Calu3 (cell line): ENCODE measurements around the gene SLC35D1. TPM values are rescaled to one million over a fixed set of nuclear protein-coding genes. Genes with fewer than 3 reads are reported as not detected.

Experiments used
- BruUV-seq: library from RNA; stranded (reverse); fragments of 400-500 nt; replicated peaks from 2 replicates; lab custom pipeline; 2021; lab: Mats Ljungman, UMichigan
- CTCF ChIA-PET: fragments of 300-600 bp; sonication (Branson Sonifier 250); formaldehyde crosslinking; loops from one replicate; lab custom pipeline; 2022; ENCODE audit warnings: antibody characterized with exemption; lab: Charles Lee
- DNase-seq: peaks from one replicate; pipeline ENCODE4 v3.0.0; 2022
- H3K27ac Mint-ChIP-seq: one replicate; pipeline ENCODE4 v1.8.0; 2022; ENCODE audit warnings: mixed read lengths; ENCODE audit not compliant: unreplicated experiment
- H3K27me3 Mint-ChIP-seq: one replicate; pipeline ENCODE4 v1.8.0; 2022; ENCODE audit warnings: mixed read lengths; ENCODE audit not compliant: unreplicated experiment
- H3K36me3 Mint-ChIP-seq: one replicate; pipeline ENCODE4 v1.8.0; 2022; ENCODE audit warnings: mild to moderate bottlenecking, moderate library complexity, mixed read lengths; ENCODE audit not compliant: insufficient read depth, unreplicated experiment
- H3K4me1 Mint-ChIP-seq: one replicate; pipeline ENCODE4 v1.8.0; 2022; ENCODE audit warnings: mild to moderate bottlenecking, low read depth, mixed read lengths; ENCODE audit not compliant: unreplicated experiment
- H3K4me3 Mint-ChIP-seq: one replicate; pipeline ENCODE4 v1.8.0; 2022; ENCODE audit warnings: mild to moderate bottlenecking, low read depth, moderate library complexity, mixed read lengths; ENCODE audit not compliant: unreplicated experiment
- H3K9me3 Mint-ChIP-seq: one replicate; pipeline ENCODE4 v1.8.0; 2022; ENCODE audit warnings: low read depth, mixed read lengths; ENCODE audit not compliant: unreplicated experiment
- intact Hi-C: fragments of 100-400 bp; cut with micrococcal nuclease; formaldehyde crosslinking; loops from one replicate; pipeline ENCODE4 v1.10.0; 2022; ENCODE audit not compliant: unreplicated experiment
- total RNA-seq: library from RNA; stranded (reverse); gene quantifications from 2 replicates; pipeline ENCODE4 v1.2.3, GENCODE V29; 2022
- TF ChIP-seq, protein P1 (sequence below): fragments of 200-600 bp; IDR thresholded peaks from one replicate; pipeline ENCODE4 v1.8.0; 2022; ENCODE audit warnings: antibody characterized with exemption; ENCODE audit not compliant: unreplicated experiment

SLC35D1 gene
- total RNA-seq, 1 experiment from 2014 or later: 5.4 TPM

- Mint-ChIP-seq H3K9me3 (no peaks in the 10 kb centered on the region), H3K27ac (no peak overlapping the region), H3K27me3 (no peaks in the 10 kb centered on the region), H3K4me1 (peaks cover 8% of the 10 kb centered on the region), H3K4me3 (no peak overlapping the region), H3K36me3 (peaks cover 18% of the 10 kb centered on the region)
- DNase-seq: no peak
- TF ChIP-seq, protein P1, sequence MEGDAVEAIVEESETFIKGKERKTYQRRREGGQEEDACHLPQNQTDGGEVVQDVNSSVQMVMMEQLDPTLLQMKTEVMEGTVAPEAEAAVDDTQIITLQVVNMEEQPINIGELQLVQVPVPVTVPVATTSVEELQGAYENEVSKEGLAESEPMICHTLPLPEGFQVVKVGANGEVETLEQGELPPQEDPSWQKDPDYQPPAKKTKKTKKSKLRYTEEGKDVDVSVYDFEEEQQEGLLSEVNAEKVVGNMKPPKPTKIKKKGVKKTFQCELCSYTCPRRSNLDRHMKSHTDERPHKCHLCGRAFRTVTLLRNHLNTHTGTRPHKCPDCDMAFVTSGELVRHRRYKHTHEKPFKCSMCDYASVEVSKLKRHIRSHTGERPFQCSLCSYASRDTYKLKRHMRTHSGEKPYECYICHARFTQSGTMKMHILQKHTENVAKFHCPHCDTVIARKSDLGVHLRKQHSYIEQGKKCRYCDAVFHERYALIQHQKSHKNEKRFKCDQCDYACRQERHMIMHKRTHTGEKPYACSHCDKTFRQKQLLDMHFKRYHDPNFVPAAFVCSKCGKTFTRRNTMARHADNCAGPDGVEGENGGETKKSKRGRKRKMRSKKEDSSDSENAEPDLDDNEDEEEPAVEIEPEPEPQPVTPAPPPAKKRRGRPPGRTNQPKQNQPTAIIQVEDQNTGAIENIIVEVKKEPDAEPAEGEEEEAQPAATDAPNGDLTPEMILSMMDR: no peak
- intact Hi-C loops: loop anchor here (5.0 kb wide), 3 partner anchors 54 to 86 kb away; no protein-coding TSS in a partner anchor
- no TSS peak for BruUV-seq
- CTCF ChIA-PET: no interaction called here
These were observed 2.8 kb downstream of the SLC35D1 start for GRCh38 chr1:67051196-67051595.

- no peaks in the 10 kb centered on the region for H3K4me1 Mint-ChIP-seq
- no peak for DNase-seq
- CTCF ChIA-PET: no interaction called here
- H3K4me3 Mint-ChIP-seq: no peak overlapping the region
- no peaks in the 10 kb centered on the region for H3K9me3 Mint-ChIP-seq
- no TSS peak for BruUV-seq
- no peak overlapping the region for H3K27ac Mint-ChIP-seq
- H3K36me3 Mint-ChIP-seq: no peaks in the 10 kb centered on the region
- no peaks in the 10 kb centered on the region for H3K27me3 Mint-ChIP-seq
- intact Hi-C loops: no loop called here
- TF ChIP-seq, protein P1: no peak
These were observed 9.2 kb downstream of the SLC35D1 start for GRCh38 chr1:67044631-67045270.

GRCh38 chr1:67043366-67043765, 10.6 kb downstream of the SLC35D1 start:
- TF ChIP-seq, protein P1: no peak
- Mint-ChIP-seq H3K27me3 (no peaks in the 10 kb centered on the region), H3K4me3 (no peak overlapping the region), H3K36me3 (no peaks in the 10 kb centered on the region), H3K4me1 (no peaks in the 10 kb centered on the region), H3K9me3 (no peaks in the 10 kb centered on the region), H3K27ac (no peak overlapping the region)
- no TSS peak for BruUV-seq
- intact Hi-C loops: no loop called here
- DNase-seq: no peak
- CTCF ChIA-PET: interaction anchor here (0.7 kb wide), 1 partner anchor 930 kb away, joined by 4 read pairs; no protein-coding TSS in a partner anchor

DNA sequence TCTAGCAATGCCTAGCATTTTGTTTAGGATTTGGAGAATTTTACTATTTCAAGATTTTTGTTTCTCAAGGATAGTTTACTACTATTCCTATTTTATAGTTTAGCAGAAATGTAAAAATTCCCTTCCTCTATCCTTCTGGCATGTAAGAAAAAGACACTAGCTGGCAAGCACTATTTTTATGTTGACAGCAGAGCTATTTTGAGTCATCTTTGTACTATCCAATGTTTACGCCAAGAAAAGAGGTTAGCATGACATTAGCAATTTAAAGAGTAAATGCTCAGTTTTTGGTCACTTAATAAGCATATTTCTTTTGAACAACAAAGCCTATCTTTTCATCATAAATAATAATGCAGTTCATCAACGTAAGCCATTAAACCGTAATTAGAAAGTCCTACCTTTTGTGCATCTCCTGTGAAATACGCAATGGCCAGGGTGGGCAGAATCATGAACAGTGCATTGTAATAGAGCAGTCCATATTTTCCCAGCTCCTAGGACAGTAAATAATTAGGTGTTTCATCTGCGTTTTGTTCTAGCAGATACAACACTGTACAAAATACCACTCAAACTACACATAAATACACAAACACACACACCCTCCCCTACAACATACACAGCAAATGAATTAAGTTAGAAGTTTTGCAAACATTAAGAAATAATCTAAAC, 12.0 kb downstream of the SLC35D1 start:
- no TSS peak for BruUV-seq
- TF ChIP-seq, protein P1: no peak

More for the DNA sequence above, 12.0 kb downstream of the SLC35D1 start:
- Mint-ChIP-seq H3K36me3 (no peaks in the 10 kb centered on the region), H3K27me3 (no peaks in the 10 kb centered on the region), H3K9me3 (peaks cover under 1% of the 10 kb centered on the region), H3K27ac (no peak overlapping the region), H3K4me1 (no peaks in the 10 kb centered on the region), H3K4me3 (no peak overlapping the region)
- CTCF ChIA-PET: no interaction called here
- intact Hi-C loops: no loop called here
- DNase-seq: no peak
